ENCODE results near the gene CTAGE1. TPM values are rescaled to one million over a fixed set of nuclear protein-coding genes. Genes with fewer than 3 reads are reported as not detected.
A peak's percentile ranks its signal among the peaks of the same experiment; 100 is the strongest.

The CTAGE1 gene
- total RNA-seq, 2 donors from 2014 or later = not detected

GRCh38 chr18:22434973-22435608, 17.4 kb upstream of the CTAGE1 start:
- no peak overlapping the region for H3K27ac ChIP-seq
- no peak overlapping the region for H3K4me3 ChIP-seq
- H3K4me1 ChIP-seq (ENCODE audit: control insufficient read depth in 1 of 2, low read depth in 2 of 2) = peaks cover 0 to 10% of the 10 kb centered on the region in 2 donors
- no peaks in the 10 kb centered on the region for H3K9me3 ChIP-seq
- no peaks in the 10 kb centered on the region for H3K27me3 ChIP-seq (replicated peaks; ENCODE audit: insufficient read depth)
- DNase-seq (ENCODE audit: low spot score) (no peak), ATAC-seq (ENCODE audit: insufficient number of reproducible peaks, low FRiP score, low read depth) (no peak)
- no peaks in the 10 kb centered on the region for H3K36me3 ChIP-seq
- no peak for TF ChIP-seq CTCF (IDR thresholded peaks at IDR 0.05)

GRCh38 chr18:22433956-22434355, 16.2 kb upstream of the CTAGE1 start:
- no peak overlapping the region for H3K27ac ChIP-seq
- H3K4me1 ChIP-seq (ENCODE audit: control insufficient read depth in 1 of 2, low read depth in 2 of 2) = peaks cover 0 to 13% of the 10 kb centered on the region in 2 donors
- no peaks in the 10 kb centered on the region for H3K9me3 ChIP-seq
- no peaks in the 10 kb centered on the region for H3K36me3 ChIP-seq
- no peak for TF ChIP-seq CTCF (IDR thresholded peaks at IDR 0.05)
- no peak overlapping the region for H3K4me3 ChIP-seq
- H3K27me3 ChIP-seq (replicated peaks; ENCODE audit: insufficient read depth) = no peaks in the 10 kb centered on the region
- no peak for DNase-seq (ENCODE audit: low spot score)
- no peak for ATAC-seq (ENCODE audit: insufficient number of reproducible peaks, low FRiP score, low read depth)

GRCh38 chr18:22432657-22433137, 15.0 kb upstream of the CTAGE1 start:
- Histone ChIP-seq H3K27ac (peak overlapping the region; percentile 64 to 79), H3K27me3 (replicated peaks; ENCODE audit: insufficient read depth) (no peaks in the 10 kb centered on the region), H3K36me3 (no peaks in the 10 kb centered on the region), H3K4me3 (peak overlapping the region; percentile 59), H3K4me1 (ENCODE audit: control insufficient read depth in 1 of 2, low read depth in 2 of 2) (peaks cover 0 to 25% of the 10 kb centered on the region in 2 donors), H3K9me3 (no peaks in the 10 kb centered on the region)
- no peak for TF ChIP-seq CTCF (IDR thresholded peaks at IDR 0.05)
- DNase-seq (ENCODE audit: low spot score) (peak; percentile 77), ATAC-seq (ENCODE audit: insufficient number of reproducible peaks, low FRiP score, low read depth) (peak; percentile 84)

GRCh38 chr18:22429564-22429963, 11.8 kb upstream of the CTAGE1 start:
- Histone ChIP-seq H3K36me3 (no peaks in the 10 kb centered on the region), H3K9me3 (no peaks in the 10 kb centered on the region), H3K27ac (no peak overlapping the region), H3K27me3 (replicated peaks; ENCODE audit: insufficient read depth) (no peaks in the 10 kb centered on the region), H3K4me3 (no peak overlapping the region), H3K4me1 (ENCODE audit: control insufficient read depth in 1 of 2, low read depth in 2 of 2) (peaks cover 9 to 54% of the 10 kb centered on the region in 2 donors)
- ATAC-seq (ENCODE audit: insufficient number of reproducible peaks, low FRiP score, low read depth) = no peak
- no peak for TF ChIP-seq CTCF (IDR thresholded peaks at IDR 0.05)
- DNase-seq (ENCODE audit: low spot score) = no peak

GRCh38 chr18:22428672-22429071, 11.0 kb upstream of the CTAGE1 start:
- Histone ChIP-seq H3K9me3 (no peaks in the 10 kb centered on the region), H3K4me3 (no peak overlapping the region), H3K36me3 (no peaks in the 10 kb centered on the region), H3K27ac (peak overlapping the region; percentile 36 to 42), H3K4me1 (ENCODE audit: control insufficient read depth in 1 of 2, low read depth in 2 of 2) (peaks cover 9 to 62% of the 10 kb centered on the region in 2 donors), H3K27me3 (replicated peaks; ENCODE audit: insufficient read depth) (no peaks in the 10 kb centered on the region)
- no peak for ATAC-seq (ENCODE audit: insufficient number of reproducible peaks, low FRiP score, low read depth)
- DNase-seq (ENCODE audit: low spot score) = no peak
- TF ChIP-seq CTCF (IDR thresholded peaks at IDR 0.05) = no peak

Data from thoracic aorta (tissue), 2 donors.